HEK293 (cell line): Measurements from ENCODE around the gene LSMEM2.

ENCODE experiments used
- AEBP2 ChIP-seq: fragments of 450-650 bp; formaldehyde crosslinking; IDR thresholded peaks from 2 replicates; pipeline ENCODE4 v1.5.1; 2016; ENCODE audit warnings: missing biosample characterization, missing genetic modification characterization, borderline replicate concordance
- GFI1B ChIP-seq: fragments of 450-650 bp; formaldehyde crosslinking; IDR thresholded peaks from 2 replicates; pipeline ENCODE4 v1.5.1; 2016; ENCODE audit warnings: missing biosample characterization, missing genetic modification characterization
- HOXD13 ChIP-seq: sonication (generic); formaldehyde crosslinking; IDR thresholded peaks from 2 replicates; pipeline ENCODE4 v1.8.0; 2022; ENCODE audit warnings: missing genetic modification reagents, borderline replicate concordance
- INSM2 ChIP-seq: fragments of 450-650 bp; formaldehyde crosslinking; IDR thresholded peaks from 2 replicates; pipeline ENCODE4 v1.5.1; 2016; ENCODE audit warnings: missing biosample characterization, missing genetic modification characterization
- KLF10 ChIP-seq: fragments of 450-650 bp; IDR thresholded peaks from 2 replicates; pipeline ENCODE4 v1.5.1; 2018; ENCODE audit warnings: missing biosample characterization, mild to moderate bottlenecking, missing genetic modification characterization
- KLF17 ChIP-seq: fragments of 450-650 bp; formaldehyde crosslinking; IDR thresholded peaks from 2 replicates; pipeline ENCODE4 v1.5.1; 2016; ENCODE audit warnings: missing biosample characterization, missing genetic modification characterization
- KLF8 ChIP-seq: fragments of 450-650 bp; formaldehyde crosslinking; IDR thresholded peaks from 2 replicates; pipeline ENCODE4 v1.5.1; 2016; ENCODE audit warnings: missing biosample characterization, missing genetic modification characterization
- OVOL3 ChIP-seq: fragments of 450-650 bp; formaldehyde crosslinking; IDR thresholded peaks from 2 replicates; pipeline ENCODE4 v1.5.1; 2016; ENCODE audit warnings: missing biosample characterization, missing genetic modification characterization
- PATZ1 ChIP-seq: fragments of 450-650 bp; formaldehyde crosslinking; IDR thresholded peaks from 2 replicates; pipeline ENCODE4 v1.5.1; 2016; ENCODE audit warnings: missing biosample characterization, missing genetic modification characterization
- ZBTB10 ChIP-seq: fragments of 450-650 bp; formaldehyde crosslinking; IDR thresholded peaks from 2 replicates; pipeline ENCODE4 v1.5.1; 2016; ENCODE audit warnings: missing biosample characterization, missing genetic modification characterization
- ZBTB17 ChIP-seq: fragments of 450-650 bp; formaldehyde crosslinking; IDR thresholded peaks from 2 replicates; pipeline ENCODE4 v1.5.1; 2016; ENCODE audit warnings: missing biosample characterization, missing genetic modification characterization
- ZNF138 ChIP-seq: fragments of 450-650 bp; formaldehyde crosslinking; IDR thresholded peaks from 2 replicates; pipeline ENCODE4 v1.5.1; 2016; ENCODE audit warnings: missing biosample characterization, missing genetic modification characterization, borderline replicate concordance
- ZNF148 ChIP-seq: fragments of 450-650 bp; formaldehyde crosslinking; IDR thresholded peaks from 2 replicates; pipeline ENCODE4 v1.5.0; 2017; ENCODE audit warnings: missing biosample characterization, missing genetic modification characterization, borderline replicate concordance
- ZNF248 ChIP-seq: fragments of 450-650 bp; formaldehyde crosslinking; IDR thresholded peaks from 2 replicates; pipeline ENCODE4 v1.5.1; 2017; ENCODE audit warnings: missing biosample characterization, missing genetic modification characterization
- ZNF366 ChIP-seq: fragments of 450-650 bp; formaldehyde crosslinking; conservative IDR thresholded peaks from 2 replicates; pipeline ENCODE4 v1.5.1; 2016; ENCODE audit warnings: missing biosample characterization, missing genetic modification characterization
- ZNF37A ChIP-seq: fragments of 450-650 bp; IDR thresholded peaks from 2 replicates; pipeline ENCODE4 v1.5.1; 2018; ENCODE audit warnings: missing biosample characterization, missing genetic modification characterization
- ZNF391 ChIP-seq: fragments of 450-650 bp; formaldehyde crosslinking; IDR thresholded peaks from 2 replicates; pipeline ENCODE4 v1.5.1; 2016; ENCODE audit warnings: low read depth, missing biosample characterization, missing genetic modification characterization, borderline replicate concordance
- ZNF398 ChIP-seq: fragments of 450-650 bp; formaldehyde crosslinking; IDR thresholded peaks from 2 replicates; pipeline ENCODE4 v1.5.1; 2017; ENCODE audit warnings: missing biosample characterization, missing genetic modification characterization
- ZNF596 ChIP-seq: fragments of 450-650 bp; IDR thresholded peaks from 2 replicates; pipeline ENCODE4 v1.5.0; 2018; ENCODE audit warnings: missing biosample characterization, mild to moderate bottlenecking, missing genetic modification characterization, moderate library complexity
- ZNF629 ChIP-seq: fragments of 450-650 bp; formaldehyde crosslinking; IDR thresholded peaks from 2 replicates; pipeline ENCODE4 v1.5.1; 2017; ENCODE audit warnings: missing biosample characterization, missing genetic modification characterization
- ZNF707 ChIP-seq: fragments of 450-650 bp; formaldehyde crosslinking; IDR thresholded peaks from 2 replicates; pipeline ENCODE4 v1.5.1; 2016; ENCODE audit warnings: missing biosample characterization, missing genetic modification characterization
- ZNF791 ChIP-seq: fragments of 450-650 bp; formaldehyde crosslinking; IDR thresholded peaks from 2 replicates; pipeline ENCODE4 v1.5.1; 2016; ENCODE audit warnings: missing biosample characterization, missing genetic modification characterization
- ZSCAN16 ChIP-seq: fragments of 450-650 bp; formaldehyde crosslinking; IDR thresholded peaks from 2 replicates; pipeline ENCODE4 v1.5.1; 2016; ENCODE audit warnings: missing biosample characterization, missing genetic modification characterization
- ZSCAN5A ChIP-seq: fragments of 450-650 bp; formaldehyde crosslinking; IDR thresholded peaks from 2 replicates; pipeline ENCODE4 v1.5.1; 2016; ENCODE audit warnings: missing biosample characterization, missing genetic modification characterization

Gene LSMEM2

GRCh38 chr3:50337175-50337861 is 58.4 kb downstream of the LSMEM2 start (continued):
- TF ChIP-seq KLF10 (peak; percentile 27; the same call in 1 of the 2 replicates), ZBTB10 (tag by site-specific recombination) (peak; percentile 77), ZNF398 (tag by site-specific recombination) (0 out of 2 replicates have a peak, but pooled peaks have one; percentile 28), AEBP2 (tag by site-specific recombination) (no peak), ZSCAN16 (tag by site-specific recombination) (no peak), HOXD13 (CRISPR knock-in tag) (no peak), ZNF138 (no peak), ZNF707 (tag by site-specific recombination) (no peak), KLF8 (tag by site-specific recombination) (peak; percentile 58; the same call in 1 of the 2 replicates), ZNF791 (tag by site-specific recombination) (no peak), KLF17 (tag by site-specific recombination) (peak; percentile 62), ZBTB17 (peak; percentile 92), OVOL3 (peak; percentile 79), PATZ1 (peak; percentile 95), INSM2 (tag by site-specific recombination) (peak; percentile 29; the same call in 1 of the 2 replicates), GFI1B (tag by site-specific recombination) (no peak), ZNF148 (tag by site-specific recombination) (no peak), ZNF629 (peak; percentile 77), ZNF37A (tag by site-specific recombination) (no peak), ZNF596 (tag by site-specific recombination) (no peak), ZSCAN5A (peak; percentile 89), ZNF391 (tag by site-specific recombination) (no peak), ZNF248 (tag by site-specific recombination) (no peak), ZNF366 (tag by site-specific recombination) (no peak)
